NOMO-1 treated with DMSO at 0.1 percent for 48 hours (cell line): ENCODE results near the gene PTPRD.
"Not testable (repeated sequence)": the region's sequence is repeated elsewhere in the genome, so short reads cannot be mapped to it uniquely, and the experiment has no call there.

Source experiments
- DNase-seq: peaks from one replicate; lab custom pipeline; 2025; ENCODE audit not compliant: unreplicated experiment; lab: John Stamatoyannopoulos, UW

PTPRD gene

GRCh38 chr9:9552665-9553064, 1060.1 kb downstream of the PTPRD start:
- no peak for DNase-seq

GRCh38 chr9:9538766-9539165, 1074.0 kb downstream of the PTPRD start:
- DNase-seq = no peak

GRCh38 chr9:9538356-9538755, 1074.4 kb downstream of the PTPRD start:
- no peak for DNase-seq

- DNase-seq = no peak
These were observed 1076.3 kb downstream of the PTPRD start for GRCh38 chr9:9536523-9536922.

GRCh38 chr9:9523476-9524139, 1089.2 kb downstream of the PTPRD start:
- no peak for DNase-seq

- no peak for DNase-seq
These were observed 1090.4 kb downstream of the PTPRD start for GRCh38 chr9:9522406-9522805.

- no peak for DNase-seq
These were observed 1091.6 kb downstream of the PTPRD start for GRCh38 chr9:9521033-9521779.

- no peak for DNase-seq
These were observed 1107.9 kb downstream of the PTPRD start for GRCh38 chr9:9504869-9505268.

GRCh38 chr9:9499546-9499945, 1113.3 kb downstream of the PTPRD start:
- DNase-seq = no peak

- DNase-seq = no peak
These were observed 1114.0 kb downstream of the PTPRD start for GRCh38 chr9:9498846-9499245.

- peak; percentile 21 for DNase-seq
These were observed 1114.7 kb downstream of the PTPRD start for GRCh38 chr9:9498128-9498527.

- DNase-seq = no peak
These were observed 1118.5 kb downstream of the PTPRD start for GRCh38 chr9:9494336-9494735.

- no peak for DNase-seq
These were observed 1120.3 kb downstream of the PTPRD start for GRCh38 chr9:9492506-9492905.

GRCh38 chr9:9489183-9489582, 1123.6 kb downstream of the PTPRD start:
- DNase-seq = no peak

- no peak for DNase-seq
These were observed 1129.6 kb downstream of the PTPRD start for GRCh38 chr9:9483175-9483574.

- no peak for DNase-seq
These were observed 1134.1 kb downstream of the PTPRD start for GRCh38 chr9:9478741-9479140.

GRCh38 chr9:9469271-9469670, 1143.5 kb downstream of the PTPRD start:
- no peak for DNase-seq

GRCh38 chr9:9441874-9442273, 1170.9 kb downstream of the PTPRD start:
- not testable (repeated sequence) for DNase-seq

GRCh38 chr9:9437641-9438040, 1175.2 kb downstream of the PTPRD start:
- no peak for DNase-seq

- not testable (repeated sequence) for DNase-seq
These were observed 1186.3 kb downstream of the PTPRD start for GRCh38 chr9:9426454-9426853.

- no peak for DNase-seq
These were observed 1200.6 kb downstream of the PTPRD start for GRCh38 chr9:9412241-9412640.

- DNase-seq = no peak
These were observed 1202.1 kb downstream of the PTPRD start for GRCh38 chr9:9410736-9411135.

- no peak for DNase-seq
These were observed 1212.8 kb downstream of the PTPRD start for GRCh38 chr9:9399982-9400381.
